Liver (tissue), 9 donors: ENCODE results near the gene TSHZ2. TPM values are rescaled to one million over a fixed set of nuclear protein-coding genes. Genes with fewer than 3 reads are reported as not detected.

Experiments
- DNase-seq: peaks from one replicate; pipeline ENCODE4 v3.0.0-alpha.2; 2017; ENCODE audit warnings: low spot score
- H3K27ac ChIP-seq, 2 donors: one replicate each; pipeline ENCODE4 v1.7.0; 2013; ENCODE audit warnings: inconsistent platforms in 2 of 2, low read length in 2 of 2, control low read depth in 1 of 2, low read depth in 1 of 2, mild to moderate bottlenecking in 1 of 2
- H3K27me3 ChIP-seq, 4 donors: one replicate each; pipeline versions ENCODE4 v1.6.1 to v1.7.0; 2013; ENCODE audit warnings: low read length in 3 of 4, inconsistent platforms in 1 of 4, mild to moderate bottlenecking in 1 of 4, moderate library complexity in 1 of 4; ENCODE audit not compliant: control insufficient read depth in 4 of 4, insufficient read depth in 4 of 4
- H3K36me3 ChIP-seq, 4 donors: one replicate each; pipeline versions ENCODE4 v1.6.1 to v1.7.0; 2013; ENCODE audit warnings: low read length in 3 of 4, mild to moderate bottlenecking in 3 of 4, low read depth in 1 of 4, moderate library complexity in 1 of 4; ENCODE audit not compliant: control insufficient read depth in 4 of 4, insufficient read depth in 3 of 4
- H3K4me1 ChIP-seq, 4 donors: one replicate each; pipeline versions ENCODE4 v1.6.1 to v1.7.0; 2013; ENCODE audit warnings: low read length in 3 of 4, mild to moderate bottlenecking in 3 of 4, moderate library complexity in 1 of 4; ENCODE audit not compliant: control insufficient read depth in 4 of 4, insufficient read depth in 4 of 4
- H3K4me3 ChIP-seq, 3 donors: one replicate each; pipeline versions ENCODE4 v1.6.1 to v1.7.0; 2013; ENCODE audit warnings: low read length in 3 of 3, control low read depth in 1 of 3, low read depth in 1 of 3, mild to moderate bottlenecking in 1 of 3
- H3K9ac ChIP-seq, 2 donors: one replicate each; pipeline ENCODE4 v1.7.0; 2013; ENCODE audit warnings: low read length in 2 of 2, mild to moderate bottlenecking in 2 of 2, moderate library complexity in 2 of 2, control low read depth in 1 of 2, low read depth in 1 of 2
- H3K9me3 ChIP-seq, 4 donors: one replicate each; pipeline versions ENCODE4 v1.6.1 to v1.7.0; 2013; ENCODE audit warnings: low read length in 3 of 4; ENCODE audit not compliant: control insufficient read depth in 4 of 4
- EGR1 ChIP-seq, 2 donors: IDR thresholded peaks; 2 replicates each; pipeline ENCODE4 v1.6.1; 2016 to 2018; ENCODE audit warnings: antibody characterized with exemption in 2 of 2, low read depth in 2 of 2
- FOXA1 ChIP-seq: IDR thresholded peaks from 2 replicates; pipeline ENCODE4 v1.6.1; 2016; ENCODE audit warnings: antibody characterized with exemption
- FOXA2 ChIP-seq: IDR thresholded peaks from 2 replicates; pipeline ENCODE4 v1.6.1; 2016; ENCODE audit warnings: antibody characterized with exemption
- GABPA ChIP-seq, 2 donors: IDR thresholded peaks in 1 of 2; conservative IDR thresholded peaks in 1 of 2; 2 replicates each; pipeline ENCODE4 v1.6.1; 2016; ENCODE audit warnings: antibody characterized with exemption in 2 of 2, mild to moderate bottlenecking in 1 of 2, moderate library complexity in 1 of 2
- HNF4A ChIP-seq, 2 donors: conservative IDR thresholded peaks; 2 replicates each; pipeline ENCODE4 v1.6.1; 2016; ENCODE audit warnings: antibody characterized with exemption in 2 of 2, mild to moderate bottlenecking in 2 of 2
- HNF4G ChIP-seq: IDR thresholded peaks from 2 replicates; pipeline ENCODE4 v1.6.1; 2016; ENCODE audit warnings: antibody characterized with exemption
- JUND ChIP-seq, 2 donors: IDR thresholded peaks; 2 replicates each; pipeline ENCODE4 v1.6.1; 2016; ENCODE audit warnings: antibody characterized with exemption in 2 of 2
- NR2F2 ChIP-seq: IDR thresholded peaks from 2 replicates; pipeline ENCODE4 v1.6.1; 2016; ENCODE audit warnings: antibody characterized with exemption
- RAD21 ChIP-seq, 2 donors: IDR thresholded peaks; 2 replicates each; pipeline ENCODE4 v1.6.1; 2016; ENCODE audit warnings: antibody characterized with exemption in 2 of 2, mild to moderate bottlenecking in 2 of 2
- RXRA ChIP-seq, 2 donors: IDR thresholded peaks; 2 replicates each; pipeline ENCODE4 v1.6.1; 2017 to 2018; ENCODE audit warnings: antibody characterized with exemption in 2 of 2, mild to moderate bottlenecking in 1 of 2
- SP1 ChIP-seq: IDR thresholded peaks from 2 replicates; pipeline ENCODE4 v1.6.1; 2018; ENCODE audit warnings: antibody characterized with exemption, mild to moderate bottlenecking
- TAF1 ChIP-seq: conservative IDR thresholded peaks from 2 replicates; pipeline ENCODE4 v1.6.1; 2016; ENCODE audit warnings: antibody characterized with exemption, mild to moderate bottlenecking
- YY1 ChIP-seq: IDR thresholded peaks from 2 replicates; pipeline ENCODE4 v1.6.1; 2016; ENCODE audit warnings: antibody characterized with exemption, mild to moderate bottlenecking
- WGBS: extraction: QIAGEN DNeasy Blood & Tissue Kit; methylation state at CpG from one replicate; pipeline ENCODE4 v1.1.7; 2013; 5-methylcytosine and 5-hydroxymethylcytosine counted together
- polyA plus RNA-seq, 2 donors: library from polyadenylated mRNA; stranded (reverse) in 1 of 2; unstranded in 1 of 2; fragments of 200-250 nt in 1 of 2; fragments of >200 nt in 1 of 2; fragmentation: Nextera tagmentation in 1 of 2; extraction: Ambion mirVana in 1 of 2; gene quantifications; one replicate each; pipeline versions ENCODE4 v1.2.1 to v1.2.3, GENCODE V29; 2013 to 2015
- total RNA-seq, 2 donors: library from RNA; depleted of rRNA; stranded (reverse); fragments of >200 nt; gene quantifications; one replicate each; pipeline ENCODE4 v1.2.3, GENCODE V29; 2014
- TF ChIP-seq, protein P1 (sequence below): IDR thresholded peaks from 2 replicates; pipeline ENCODE4 v1.6.1; 2016; ENCODE audit warnings: antibody characterized with exemption
- TF ChIP-seq, protein P2 (sequence below): IDR thresholded peaks from 2 replicates; pipeline ENCODE4 v1.6.1; 2016; ENCODE audit warnings: antibody characterized with exemption
- TF ChIP-seq, protein P3 (sequence below): IDR thresholded peaks from 2 replicates; pipeline ENCODE4 v1.6.1; 2016; ENCODE audit warnings: antibody characterized with exemption, mild to moderate bottlenecking
- TF ChIP-seq, protein P4 (sequence below): fragments of 150-350 bp; IDR thresholded peaks from 2 replicates; pipeline ENCODE4 v1.5.1; 2017; ENCODE audit warnings: improper control_type of control experiment, low read depth, low read length; ENCODE audit not compliant: missing input control
- TF ChIP-seq, protein P5 (sequence below): IDR thresholded peaks from 2 replicates; pipeline ENCODE4 v1.6.1; 2016; ENCODE audit warnings: antibody characterized with exemption
- donor health status: healthy.
- donor health status: healthy.
- donor health status: healthy.
- donor health status: healthy.
- donor health status: healthy.

The TSHZ2 gene
- total and polyA plus RNA-seq, 4 donors: 2.9 to 11.3 (median 7.8) TPM

DNA sequence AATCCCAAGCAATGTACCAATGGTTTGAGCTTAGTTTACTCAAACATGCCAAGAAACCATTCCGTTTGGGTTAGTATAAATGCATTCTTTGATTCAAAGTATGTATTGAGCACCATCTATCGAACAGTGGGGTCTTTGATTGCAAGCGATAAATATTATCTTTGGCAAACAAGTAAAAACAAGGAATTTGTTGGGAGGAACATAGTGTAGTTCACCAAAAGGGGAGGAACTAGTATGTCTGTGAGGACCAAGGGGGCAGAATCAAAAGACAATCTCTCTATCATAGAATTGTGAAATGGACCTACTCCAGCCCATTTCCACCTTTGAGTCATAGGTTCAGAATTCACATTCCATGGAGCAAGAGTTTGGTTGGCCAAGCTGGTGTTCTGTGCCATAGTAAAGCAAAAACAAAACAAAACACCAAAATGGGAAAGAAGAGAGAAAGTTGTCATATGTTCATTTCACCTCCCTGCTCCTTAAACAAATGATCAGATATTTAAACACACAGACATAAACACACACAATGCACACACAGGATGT, 266.0 kb downstream of the TSHZ2 start:
- no peak overlapping the region for H3K4me3 ChIP-seq
- 60% methylated on average over 3 of the region's 3 CpGs for WGBS

More for the DNA sequence above, 266.0 kb downstream of the TSHZ2 start:
- DNase-seq: no peak
- Histone ChIP-seq H3K9me3 (no peaks in the 10 kb centered on the region), H3K9ac (no peak overlapping the region), H3K36me3 (no peaks in the 10 kb centered on the region), H3K4me1 (no peaks in the 10 kb centered on the region), H3K27me3 (no peaks in the 10 kb centered on the region), H3K27ac (no peak overlapping the region)
- TF ChIP-seq HNF4G (no peak), SP1 (no peak), FOXA1 (no peak), RXRA (IDR thresholded peaks at IDR 0.05) (no peak), GABPA (IDR thresholded peaks at IDR 0.05 in 1 of 2, conservative IDR thresholded peaks at IDR 0.05 in 1 of 2) (no peak), TAF1 (no peak), NR2F2 (no peak), HNF4A (conservative IDR thresholded peaks at IDR 0.05) (no peak), JUND (IDR thresholded peaks at IDR 0.05) (no peak), RAD21 (IDR thresholded peaks at IDR 0.05) (no peak), EGR1 (IDR thresholded peaks at IDR 0.05; ENCODE audit: low read depth in 2 of 2) (no peak), YY1 (no peak), FOXA2 (no peak)
- TF ChIP-seq, protein P1, sequence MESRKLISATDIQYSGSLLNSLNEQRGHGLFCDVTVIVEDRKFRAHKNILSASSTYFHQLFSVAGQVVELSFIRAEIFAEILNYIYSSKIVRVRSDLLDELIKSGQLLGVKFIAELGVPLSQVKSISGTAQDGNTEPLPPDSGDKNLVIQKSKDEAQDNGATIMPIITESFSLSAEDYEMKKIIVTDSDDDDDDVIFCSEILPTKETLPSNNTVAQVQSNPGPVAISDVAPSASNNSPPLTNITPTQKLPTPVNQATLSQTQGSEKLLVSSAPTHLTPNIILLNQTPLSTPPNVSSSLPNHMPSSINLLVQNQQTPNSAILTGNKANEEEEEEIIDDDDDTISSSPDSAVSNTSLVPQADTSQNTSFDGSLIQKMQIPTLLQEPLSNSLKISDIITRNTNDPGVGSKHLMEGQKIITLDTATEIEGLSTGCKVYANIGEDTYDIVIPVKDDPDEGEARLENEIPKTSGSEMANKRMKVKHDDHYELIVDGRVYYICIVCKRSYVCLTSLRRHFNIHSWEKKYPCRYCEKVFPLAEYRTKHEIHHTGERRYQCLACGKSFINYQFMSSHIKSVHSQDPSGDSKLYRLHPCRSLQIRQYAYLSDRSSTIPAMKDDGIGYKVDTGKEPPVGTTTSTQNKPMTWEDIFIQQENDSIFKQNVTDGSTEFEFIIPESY: no peak
- TF ChIP-seq, protein P2, sequence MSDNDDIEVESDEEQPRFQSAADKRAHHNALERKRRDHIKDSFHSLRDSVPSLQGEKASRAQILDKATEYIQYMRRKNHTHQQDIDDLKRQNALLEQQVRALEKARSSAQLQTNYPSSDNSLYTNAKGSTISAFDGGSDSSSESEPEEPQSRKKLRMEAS: no peak
- TF ChIP-seq, protein P3, sequence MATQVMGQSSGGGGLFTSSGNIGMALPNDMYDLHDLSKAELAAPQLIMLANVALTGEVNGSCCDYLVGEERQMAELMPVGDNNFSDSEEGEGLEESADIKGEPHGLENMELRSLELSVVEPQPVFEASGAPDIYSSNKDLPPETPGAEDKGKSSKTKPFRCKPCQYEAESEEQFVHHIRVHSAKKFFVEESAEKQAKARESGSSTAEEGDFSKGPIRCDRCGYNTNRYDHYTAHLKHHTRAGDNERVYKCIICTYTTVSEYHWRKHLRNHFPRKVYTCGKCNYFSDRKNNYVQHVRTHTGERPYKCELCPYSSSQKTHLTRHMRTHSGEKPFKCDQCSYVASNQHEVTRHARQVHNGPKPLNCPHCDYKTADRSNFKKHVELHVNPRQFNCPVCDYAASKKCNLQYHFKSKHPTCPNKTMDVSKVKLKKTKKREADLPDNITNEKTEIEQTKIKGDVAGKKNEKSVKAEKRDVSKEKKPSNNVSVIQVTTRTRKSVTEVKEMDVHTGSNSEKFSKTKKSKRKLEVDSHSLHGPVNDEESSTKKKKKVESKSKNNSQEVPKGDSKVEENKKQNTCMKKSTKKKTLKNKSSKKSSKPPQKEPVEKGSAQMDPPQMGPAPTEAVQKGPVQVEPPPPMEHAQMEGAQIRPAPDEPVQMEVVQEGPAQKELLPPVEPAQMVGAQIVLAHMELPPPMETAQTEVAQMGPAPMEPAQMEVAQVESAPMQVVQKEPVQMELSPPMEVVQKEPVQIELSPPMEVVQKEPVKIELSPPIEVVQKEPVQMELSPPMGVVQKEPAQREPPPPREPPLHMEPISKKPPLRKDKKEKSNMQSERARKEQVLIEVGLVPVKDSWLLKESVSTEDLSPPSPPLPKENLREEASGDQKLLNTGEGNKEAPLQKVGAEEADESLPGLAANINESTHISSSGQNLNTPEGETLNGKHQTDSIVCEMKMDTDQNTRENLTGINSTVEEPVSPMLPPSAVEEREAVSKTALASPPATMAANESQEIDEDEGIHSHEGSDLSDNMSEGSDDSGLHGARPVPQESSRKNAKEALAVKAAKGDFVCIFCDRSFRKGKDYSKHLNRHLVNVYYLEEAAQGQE: no peak
- TF ChIP-seq, protein P4, sequence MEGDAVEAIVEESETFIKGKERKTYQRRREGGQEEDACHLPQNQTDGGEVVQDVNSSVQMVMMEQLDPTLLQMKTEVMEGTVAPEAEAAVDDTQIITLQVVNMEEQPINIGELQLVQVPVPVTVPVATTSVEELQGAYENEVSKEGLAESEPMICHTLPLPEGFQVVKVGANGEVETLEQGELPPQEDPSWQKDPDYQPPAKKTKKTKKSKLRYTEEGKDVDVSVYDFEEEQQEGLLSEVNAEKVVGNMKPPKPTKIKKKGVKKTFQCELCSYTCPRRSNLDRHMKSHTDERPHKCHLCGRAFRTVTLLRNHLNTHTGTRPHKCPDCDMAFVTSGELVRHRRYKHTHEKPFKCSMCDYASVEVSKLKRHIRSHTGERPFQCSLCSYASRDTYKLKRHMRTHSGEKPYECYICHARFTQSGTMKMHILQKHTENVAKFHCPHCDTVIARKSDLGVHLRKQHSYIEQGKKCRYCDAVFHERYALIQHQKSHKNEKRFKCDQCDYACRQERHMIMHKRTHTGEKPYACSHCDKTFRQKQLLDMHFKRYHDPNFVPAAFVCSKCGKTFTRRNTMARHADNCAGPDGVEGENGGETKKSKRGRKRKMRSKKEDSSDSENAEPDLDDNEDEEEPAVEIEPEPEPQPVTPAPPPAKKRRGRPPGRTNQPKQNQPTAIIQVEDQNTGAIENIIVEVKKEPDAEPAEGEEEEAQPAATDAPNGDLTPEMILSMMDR: no peak
- TF ChIP-seq, protein P5, sequence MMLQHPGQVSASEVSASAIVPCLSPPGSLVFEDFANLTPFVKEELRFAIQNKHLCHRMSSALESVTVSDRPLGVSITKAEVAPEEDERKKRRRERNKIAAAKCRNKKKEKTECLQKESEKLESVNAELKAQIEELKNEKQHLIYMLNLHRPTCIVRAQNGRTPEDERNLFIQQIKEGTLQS: no peak
